SK-N-SH treated with all-trans-retinoic acid at 6 μM for 48 hours (cell line): ENCODE data around the gene LCN2.
A peak's percentile ranks its signal among the peaks of the same experiment; 100 is the strongest.

Experiments
- ATAC-seq: fragments of 200-7000 bp; cut with Tn5 transposase; 3 replicates; pipeline ENCODE4 v1.9.1; 2020; ENCODE audit warnings: mild to moderate bottlenecking, moderate library complexity
- ARNTL ChIP-seq: fragments of 450-650 bp; formaldehyde crosslinking; IDR thresholded peaks from 2 replicates; pipeline ENCODE4 v1.5.0; 2020; ENCODE audit warnings: low read depth, mild to moderate bottlenecking, moderate library complexity, borderline replicate concordance
- CSDC2 ChIP-seq: fragments of 250-450 bp; sonication (Bioruptor Pico); IDR thresholded peaks from 2 replicates; pipeline ENCODE4 v1.5.0; 2020; ENCODE audit warnings: mild to moderate bottlenecking, moderate library complexity
- ESRRG ChIP-seq: fragments of 250-450 bp; sonication (Bioruptor Pico); IDR thresholded peaks from 2 replicates; pipeline ENCODE4 v1.6.1; 2021; ENCODE audit warnings: mild to moderate bottlenecking
- GLIS3 ChIP-seq: fragments of 250-450 bp; sonication (Bioruptor Pico); IDR thresholded peaks from 2 replicates; pipeline ENCODE4 v1.5.0; 2020; ENCODE audit warnings: mild to moderate bottlenecking, moderate library complexity
- ISL1 ChIP-seq: fragments of 250-450 bp; sonication (Bioruptor Pico); IDR thresholded peaks from 2 replicates; pipeline ENCODE4 v2.1.2; 2022; ENCODE audit warnings: mild to moderate bottlenecking, moderate library complexity
- OSR1 ChIP-seq: fragments of 250-450 bp; sonication (Bioruptor Pico); IDR thresholded peaks from 2 replicates; pipeline ENCODE4 v1.8.0; 2022; ENCODE audit warnings: moderate library complexity, mild to moderate bottlenecking, inconsistent platforms
- PPARA ChIP-seq: fragments of 250-450 bp; sonication (Bioruptor Pico); IDR thresholded peaks from 2 replicates; pipeline ENCODE4 v1.5.0; 2020; ENCODE audit warnings: mild to moderate bottlenecking, borderline replicate concordance
- RARB ChIP-seq: fragments of 250-450 bp; sonication (Bioruptor Pico); IDR thresholded peaks from 2 replicates; pipeline ENCODE4 v1.8.0; 2021; ENCODE audit warnings: mild to moderate bottlenecking, moderate library complexity
- SNAI2 ChIP-seq: fragments of 250-450 bp; sonication (Bioruptor Pico); IDR thresholded peaks from 2 replicates; pipeline ENCODE4 v1.5.0; 2020; ENCODE audit warnings: mild to moderate bottlenecking, moderate library complexity
- TOX ChIP-seq: fragments of 250-450 bp; sonication (Bioruptor Pico); IDR thresholded peaks from 2 replicates; pipeline ENCODE4 v1.8.0; 2021; ENCODE audit warnings: mild to moderate bottlenecking, moderate library complexity, borderline replicate concordance
- ZC3H10 ChIP-seq: fragments of 250-450 bp; sonication (Bioruptor Pico); IDR thresholded peaks from 2 replicates; pipeline ENCODE4 v1.5.1; 2021; ENCODE audit warnings: mild to moderate bottlenecking, moderate library complexity
- ZFP3 ChIP-seq: fragments of 250-450 bp; sonication (Bioruptor Pico); IDR thresholded peaks from 2 replicates; pipeline ENCODE4 v1.5.0; 2020; ENCODE audit warnings: mild to moderate bottlenecking, moderate library complexity
- ZFP30 ChIP-seq: fragments of 450-650 bp; formaldehyde crosslinking; IDR thresholded peaks from 2 replicates; pipeline ENCODE4 v1.5.0; 2022; ENCODE audit warnings: mild to moderate bottlenecking, moderate library complexity
- ZNF565 ChIP-seq: fragments of 450-650 bp; formaldehyde crosslinking; conservative IDR thresholded peaks from 2 replicates; pipeline ENCODE4 v1.5.0; 2020; ENCODE audit warnings: low read depth, mild to moderate bottlenecking, moderate library complexity
- ZNF70 ChIP-seq: fragments of 450-650 bp; formaldehyde crosslinking; IDR thresholded peaks from 2 replicates; pipeline ENCODE4 v1.5.0; 2020; ENCODE audit warnings: mild to moderate bottlenecking, moderate library complexity
- ZNF8 ChIP-seq: fragments of 450-650 bp; formaldehyde crosslinking; IDR thresholded peaks from 2 replicates; pipeline ENCODE4 v1.5.0; 2020; ENCODE audit warnings: mild to moderate bottlenecking, moderate library complexity
- TF ChIP-seq, protein P1 (sequence below): fragments of 250-450 bp; sonication (Bioruptor Pico); IDR thresholded peaks from 2 replicates; pipeline ENCODE4 v1.5.1; 2021; ENCODE audit warnings: mild to moderate bottlenecking, moderate library complexity
- TF ChIP-seq, protein P2 (sequence below): fragments of 250-450 bp; sonication (Bioruptor Pico); IDR thresholded peaks from 2 replicates; pipeline ENCODE4 v1.8.0; 2020; ENCODE audit warnings: mild to moderate bottlenecking, moderate library complexity, borderline replicate concordance
- TF ChIP-seq, protein P3 (sequence below): fragments of 250-450 bp; sonication (Bioruptor Pico); IDR thresholded peaks from 2 replicates; pipeline ENCODE4 v1.5.0; 2020; ENCODE audit warnings: mild to moderate bottlenecking, moderate library complexity
- TF ChIP-seq, protein P4 (sequence below): fragments of 250-450 bp; sonication (Bioruptor Pico); IDR thresholded peaks from 2 replicates; pipeline ENCODE4 v1.8.0; 2021; ENCODE audit warnings: low read depth, mild to moderate bottlenecking, moderate library complexity, borderline replicate concordance

Gene LCN2

DNA sequence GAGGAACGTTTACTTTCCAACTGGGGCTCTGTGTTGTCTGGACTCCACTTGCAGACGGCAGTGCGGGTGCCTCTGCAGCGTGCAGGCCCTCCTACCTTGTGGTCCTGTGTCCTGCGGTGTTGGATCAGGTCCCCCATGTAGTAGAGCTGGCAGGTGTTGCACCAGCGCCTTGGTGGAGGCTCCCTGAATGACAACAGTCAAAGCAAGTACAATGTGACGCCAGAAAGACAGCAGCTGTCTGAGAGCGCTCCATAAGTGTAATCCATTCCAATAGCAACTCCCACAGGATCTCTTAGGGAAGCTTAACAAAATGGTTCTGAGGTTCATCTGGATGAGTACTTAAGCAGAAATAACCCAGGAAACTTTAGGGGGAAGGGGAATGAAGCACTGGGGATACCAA is 20.7 kb downstream of the LCN2 start:
- ATAC-seq: no peak
- TF ChIP-seq ISL1 (CRISPR knock-in tag): no peak
- no peak for TF ChIP-seq ZNF8 (CRISPR knock-in tag)
- TF ChIP-seq OSR1: no peak
- no peak for TF ChIP-seq GLIS3 (CRISPR knock-in tag)
- TF ChIP-seq, protein P1, sequence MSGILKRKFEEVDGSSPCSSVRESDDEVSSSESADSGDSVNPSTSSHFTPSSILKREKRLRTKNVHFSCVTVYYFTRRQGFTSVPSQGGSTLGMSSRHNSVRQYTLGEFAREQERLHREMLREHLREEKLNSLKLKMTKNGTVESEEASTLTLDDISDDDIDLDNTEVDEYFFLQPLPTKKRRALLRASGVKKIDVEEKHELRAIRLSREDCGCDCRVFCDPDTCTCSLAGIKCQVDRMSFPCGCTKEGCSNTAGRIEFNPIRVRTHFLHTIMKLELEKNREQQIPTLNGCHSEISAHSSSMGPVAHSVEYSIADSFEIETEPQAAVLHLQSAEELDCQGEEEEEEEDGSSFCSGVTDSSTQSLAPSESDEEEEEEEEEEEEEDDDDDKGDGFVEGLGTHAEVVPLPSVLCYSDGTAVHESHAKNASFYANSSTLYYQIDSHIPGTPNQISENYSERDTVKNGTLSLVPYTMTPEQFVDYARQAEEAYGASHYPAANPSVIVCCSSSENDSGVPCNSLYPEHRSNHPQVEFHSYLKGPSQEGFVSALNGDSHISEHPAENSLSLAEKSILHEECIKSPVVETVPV (CRISPR knock-in tag): no peak
- TF ChIP-seq, protein P2, sequence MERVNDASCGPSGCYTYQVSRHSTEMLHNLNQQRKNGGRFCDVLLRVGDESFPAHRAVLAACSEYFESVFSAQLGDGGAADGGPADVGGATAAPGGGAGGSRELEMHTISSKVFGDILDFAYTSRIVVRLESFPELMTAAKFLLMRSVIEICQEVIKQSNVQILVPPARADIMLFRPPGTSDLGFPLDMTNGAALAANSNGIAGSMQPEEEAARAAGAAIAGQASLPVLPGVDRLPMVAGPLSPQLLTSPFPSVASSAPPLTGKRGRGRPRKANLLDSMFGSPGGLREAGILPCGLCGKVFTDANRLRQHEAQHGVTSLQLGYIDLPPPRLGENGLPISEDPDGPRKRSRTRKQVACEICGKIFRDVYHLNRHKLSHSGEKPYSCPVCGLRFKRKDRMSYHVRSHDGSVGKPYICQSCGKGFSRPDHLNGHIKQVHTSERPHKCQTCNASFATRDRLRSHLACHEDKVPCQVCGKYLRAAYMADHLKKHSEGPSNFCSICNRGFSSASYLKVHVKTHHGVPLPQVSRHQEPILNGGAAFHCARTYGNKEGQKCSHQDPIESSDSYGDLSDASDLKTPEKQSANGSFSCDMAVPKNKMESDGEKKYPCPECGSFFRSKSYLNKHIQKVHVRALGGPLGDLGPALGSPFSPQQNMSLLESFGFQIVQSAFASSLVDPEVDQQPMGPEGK (CRISPR knock-in tag): no peak
- no peak for TF ChIP-seq ZC3H10
- TF ChIP-seq ZFP30 (CRISPR knock-in tag): no peak
- TF ChIP-seq, protein P3, sequence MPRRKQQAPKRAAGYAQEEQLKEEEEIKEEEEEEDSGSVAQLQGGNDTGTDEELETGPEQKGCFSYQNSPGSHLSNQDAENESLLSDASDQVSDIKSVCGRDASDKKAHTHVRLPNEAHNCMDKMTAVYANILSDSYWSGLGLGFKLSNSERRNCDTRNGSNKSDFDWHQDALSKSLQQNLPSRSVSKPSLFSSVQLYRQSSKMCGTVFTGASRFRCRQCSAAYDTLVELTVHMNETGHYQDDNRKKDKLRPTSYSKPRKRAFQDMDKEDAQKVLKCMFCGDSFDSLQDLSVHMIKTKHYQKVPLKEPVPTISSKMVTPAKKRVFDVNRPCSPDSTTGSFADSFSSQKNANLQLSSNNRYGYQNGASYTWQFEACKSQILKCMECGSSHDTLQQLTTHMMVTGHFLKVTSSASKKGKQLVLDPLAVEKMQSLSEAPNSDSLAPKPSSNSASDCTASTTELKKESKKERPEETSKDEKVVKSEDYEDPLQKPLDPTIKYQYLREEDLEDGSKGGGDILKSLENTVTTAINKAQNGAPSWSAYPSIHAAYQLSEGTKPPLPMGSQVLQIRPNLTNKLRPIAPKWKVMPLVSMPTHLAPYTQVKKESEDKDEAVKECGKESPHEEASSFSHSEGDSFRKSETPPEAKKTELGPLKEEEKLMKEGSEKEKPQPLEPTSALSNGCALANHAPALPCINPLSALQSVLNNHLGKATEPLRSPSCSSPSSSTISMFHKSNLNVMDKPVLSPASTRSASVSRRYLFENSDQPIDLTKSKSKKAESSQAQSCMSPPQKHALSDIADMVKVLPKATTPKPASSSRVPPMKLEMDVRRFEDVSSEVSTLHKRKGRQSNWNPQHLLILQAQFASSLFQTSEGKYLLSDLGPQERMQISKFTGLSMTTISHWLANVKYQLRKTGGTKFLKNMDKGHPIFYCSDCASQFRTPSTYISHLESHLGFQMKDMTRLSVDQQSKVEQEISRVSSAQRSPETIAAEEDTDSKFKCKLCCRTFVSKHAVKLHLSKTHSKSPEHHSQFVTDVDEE: no peak
- TF ChIP-seq ARNTL (CRISPR knock-in tag): no peak

DNA sequence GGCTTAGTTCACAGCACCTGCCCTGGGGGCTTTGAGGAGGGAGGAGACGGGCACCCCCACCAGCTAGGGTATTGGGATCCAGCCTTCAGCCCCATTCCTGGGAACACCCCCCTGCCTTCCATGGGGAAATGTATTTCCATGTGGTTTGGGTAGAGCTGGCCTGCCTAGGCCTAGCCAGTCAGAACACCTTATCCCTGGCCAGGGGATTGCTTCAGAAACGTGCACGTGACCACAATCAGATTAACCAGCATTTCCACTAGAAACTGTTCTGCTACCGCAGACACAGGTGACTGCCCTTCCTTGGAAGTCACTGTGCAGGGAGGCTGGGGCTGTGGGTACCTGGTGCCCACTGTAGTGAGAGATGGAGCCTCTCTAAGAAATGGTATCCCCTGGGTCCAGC is 24.8 kb downstream of the LCN2 start:
- TF ChIP-seq ZFP3 (CRISPR knock-in tag): no peak
- TF ChIP-seq, protein P2 (CRISPR knock-in tag): no peak
- TF ChIP-seq RARB: no peak
- TF ChIP-seq, protein P4, sequence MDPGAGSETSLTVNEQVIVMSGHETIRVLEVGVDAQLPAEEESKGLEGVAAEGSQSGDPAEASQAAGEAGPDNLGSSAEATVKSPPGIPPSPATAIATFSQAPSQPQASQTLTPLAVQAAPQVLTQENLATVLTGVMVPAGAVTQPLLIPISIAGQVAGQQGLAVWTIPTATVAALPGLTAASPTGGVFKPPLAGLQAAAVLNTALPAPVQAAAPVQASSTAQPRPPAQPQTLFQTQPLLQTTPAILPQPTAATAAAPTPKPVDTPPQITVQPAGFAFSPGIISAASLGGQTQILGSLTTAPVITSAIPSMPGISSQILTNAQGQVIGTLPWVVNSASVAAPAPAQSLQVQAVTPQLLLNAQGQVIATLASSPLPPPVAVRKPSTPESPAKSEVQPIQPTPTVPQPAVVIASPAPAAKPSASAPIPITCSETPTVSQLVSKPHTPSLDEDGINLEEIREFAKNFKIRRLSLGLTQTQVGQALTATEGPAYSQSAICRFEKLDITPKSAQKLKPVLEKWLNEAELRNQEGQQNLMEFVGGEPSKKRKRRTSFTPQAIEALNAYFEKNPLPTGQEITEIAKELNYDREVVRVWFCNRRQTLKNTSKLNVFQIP (CRISPR knock-in tag): no peak
- TF ChIP-seq SNAI2: no peak
- TF ChIP-seq PPARA (CRISPR knock-in tag): no peak
- TF ChIP-seq ZNF565: no peak
- TF ChIP-seq, protein P1 (CRISPR knock-in tag): no peak
- no peak for TF ChIP-seq ESRRG
- TF ChIP-seq ZNF70 (CRISPR knock-in tag): no peak
- no peak for TF ChIP-seq CSDC2 (CRISPR knock-in tag)
- TF ChIP-seq, all 23 proteins: peak for 0
- no peak for ATAC-seq

DNA sequence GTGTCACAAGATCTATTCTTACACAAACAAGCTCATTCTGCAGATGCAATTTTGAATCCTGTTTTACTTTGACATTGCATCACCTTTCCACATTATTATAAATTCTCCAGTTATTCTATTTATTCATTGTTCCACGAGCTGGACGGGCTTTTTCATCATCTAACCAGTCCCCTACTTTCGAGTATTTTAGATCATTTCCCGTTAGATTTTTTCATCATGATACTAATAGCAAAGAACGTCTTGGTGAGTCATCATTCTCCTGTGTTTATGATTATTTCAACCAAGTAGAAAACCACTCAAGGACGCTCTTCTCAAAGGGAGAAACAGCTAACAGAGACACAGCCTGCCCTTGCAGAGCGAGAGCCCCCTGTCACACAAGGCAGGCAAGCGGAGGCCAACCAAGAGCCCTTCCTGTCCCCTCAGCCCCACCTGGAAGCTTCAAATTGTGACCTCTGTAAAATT is 25.9 kb downstream of the LCN2 start:
- ATAC-seq: peak; percentile 78
- no peak for TF ChIP-seq ESRRG
- TF ChIP-seq, protein P3: no peak
- no peak for TF ChIP-seq TOX (CRISPR knock-in tag)
- no peak for TF ChIP-seq CSDC2 (CRISPR knock-in tag)
- TF ChIP-seq ZFP3 (CRISPR knock-in tag): no peak
- no peak for TF ChIP-seq GLIS3 (CRISPR knock-in tag)
- no peak for TF ChIP-seq PPARA (CRISPR knock-in tag)
- no peak for TF ChIP-seq OSR1
- TF ChIP-seq, protein P4 (CRISPR knock-in tag): no peak
